K562 (cell line): ENCODE data around the gene SRGN. TPM values are rescaled to one million over a fixed set of nuclear protein-coding genes. Genes with fewer than 3 reads are reported as not detected.

Experiments used
- ATF3 ChIP-seq, 2 experiments: fragments of 450-650 bp in 1 of 2; sonication (generic) in 1 of 2; formaldehyde crosslinking in 1 of 2; IDR thresholded peaks in 1 of 2; conservative IDR thresholded peaks in 1 of 2; 2 replicates each; pipeline versions ENCODE4 v1.6.1 to v1.8.1; 2016 to 2023; ENCODE audit warnings: mild to moderate bottlenecking in 2 of 2, moderate library complexity in 2 of 2, inconsistent platforms in 1 of 2, missing genetic modification reagents in 1 of 2
- CREB3 ChIP-seq: fragments of 450-650 bp; conservative IDR thresholded peaks from 2 replicates; pipeline ENCODE4 v1.6.1; 2016; ENCODE audit warnings: missing genetic modification characterization, low read depth, mild to moderate bottlenecking, missing compliant biosample characterization, moderate library complexity
- CTCFL ChIP-seq: IDR thresholded peaks from 2 replicates; pipeline ENCODE4 v1.6.1; 2011; ENCODE audit warnings: borderline replicate concordance, low read depth, mild to moderate bottlenecking, moderate library complexity, low read length; ENCODE audit not compliant: insufficient read depth, poor library complexity, severe bottlenecking
- DNMT1 ChIP-seq: fragments of 450-650 bp; IDR thresholded peaks from 2 replicates; pipeline ENCODE4 v1.6.1; 2016; ENCODE audit warnings: antibody characterized with exemption, mild to moderate bottlenecking
- HNRNPH1 ChIP-seq: fragments of 200-400 bp; formaldehyde crosslinking; optimal IDR thresholded peaks from 2 replicates; pipeline ENCODE3; 2017; ENCODE audit warnings: low read depth, mild to moderate bottlenecking, low read length, moderate library complexity
- KDM2B ChIP-seq: fragments of 250-450 bp; sonication (Bioruptor Pico); IDR thresholded peaks from 2 replicates; pipeline ENCODE4 v1.8.0; 2021; ENCODE audit warnings: mild to moderate bottlenecking, moderate library complexity
- KLF13 ChIP-seq: fragments of 450-650 bp; IDR thresholded peaks from 2 replicates; pipeline ENCODE4 v1.6.1; 2016; ENCODE audit warnings: missing genetic modification characterization, low read depth, mild to moderate bottlenecking, missing compliant biosample characterization, moderate library complexity, borderline replicate concordance
- KLF6 ChIP-seq: fragments of 250-450 bp; sonication (Bioruptor Pico); IDR thresholded peaks from 2 replicates; pipeline ENCODE4 v1.4.0; 2020; ENCODE audit warnings: mild to moderate bottlenecking, moderate library complexity, borderline replicate concordance
- MEF2A ChIP-seq: IDR thresholded peaks from 2 replicates; pipeline ENCODE4 v1.6.1; 2011; ENCODE audit warnings: low read depth, mild to moderate bottlenecking, low read length, moderate library complexity; ENCODE audit not compliant: control insufficient read depth
- MEF2D ChIP-seq: conservative IDR thresholded peaks from 2 replicates; pipeline ENCODE4 v1.6.1; 2016; ENCODE audit warnings: low read depth, missing genetic modification characterization, missing compliant biosample characterization
- MYC ChIP-seq, 2 experiments: fragments of 250-450 bp in 1 of 2; sonication (Bioruptor Pico) in 1 of 2; IDR thresholded peaks; 2 replicates each; pipeline versions ENCODE4 v1.5.1 to v1.6.1; 2012 to 2021; ENCODE audit warnings: low read depth in 2 of 2, borderline replicate concordance in 1 of 2, improper control_type of control experiment in 1 of 2, low read length in 1 of 2, mild to moderate bottlenecking in 1 of 2, moderate library complexity in 1 of 2
- NELFE ChIP-seq: IDR thresholded peaks from 2 replicates; pipeline ENCODE4 v1.6.1; 2011; ENCODE audit warnings: mild to moderate bottlenecking; ENCODE audit not compliant: insufficient read depth, insufficient read length
- NFIC ChIP-seq: fragments of 450-650 bp; IDR thresholded peaks from 2 replicates; pipeline ENCODE4 v1.6.1; 2017; ENCODE audit warnings: mild to moderate bottlenecking, inconsistent platforms
- NKRF ChIP-seq: fragments of 450-650 bp; IDR thresholded peaks from 2 replicates; pipeline ENCODE4 v1.6.1; 2016; ENCODE audit warnings: borderline replicate concordance
- PHB ChIP-seq: fragments of 250-450 bp; sonication (Bioruptor Pico); IDR thresholded peaks from 2 replicates; pipeline ENCODE4 v1.5.0; 2021
- POLR3A ChIP-seq: IDR thresholded peaks from 2 replicates; pipeline ENCODE4 v1.6.1; 2011; ENCODE audit warnings: borderline replicate concordance, mild to moderate bottlenecking, moderate library complexity; ENCODE audit not compliant: insufficient read length, insufficient read depth; ENCODE audit errors: extremely low read depth
- SAP30 ChIP-seq: fragments of 200-600 bp; sonication (generic); IDR thresholded peaks from 2 replicates; pipeline ENCODE4 v1.6.1; 2012; ENCODE audit warnings: borderline replicate concordance, low read depth, mild to moderate bottlenecking, moderate library complexity, low read length, control low read depth, inconsistent platforms; ENCODE audit not compliant: insufficient read depth, poor library complexity, severe bottlenecking
- TAF7 ChIP-seq: fragments of 450-650 bp; IDR thresholded peaks from 2 replicates; pipeline ENCODE4 v1.6.1; 2016; ENCODE audit warnings: missing genetic modification characterization, missing compliant biosample characterization
- TRIM28 ChIP-seq: fragments of 450-650 bp; IDR thresholded peaks from 2 replicates; pipeline ENCODE4 v1.6.1; 2017
- ZNF76 ChIP-seq: fragments of 250-450 bp; sonication (Bioruptor Pico); IDR thresholded peaks from 2 replicates; pipeline ENCODE4 v1.4.0; 2020; ENCODE audit warnings: mild to moderate bottlenecking, moderate library complexity, borderline replicate concordance
- ZNF830 ChIP-seq: fragments of 250-450 bp; sonication (Bioruptor Pico); IDR thresholded peaks from 2 replicates; pipeline ENCODE4 v1.5.0; 2021; ENCODE audit warnings: mild to moderate bottlenecking
- polyA plus RNA-seq, 8 experiments: library from polyadenylated mRNA; depleted of rRNA in 4 of 8; stranded (reverse) in 5 of 8; unstranded in 3 of 8; fragments of >200 nt; fragmentation: Nextera tagmentation in 2 of 8; fragmentation: Illumina TruSeq in 1 of 8; extraction: Ambion mirVana in 2 of 8; extraction: Trizol in 1 of 8; gene quantifications; 2 replicates each; pipeline versions ENCODE4 v1.2.1 to v1.2.3, GENCODE V29; 2011 to 2014; ENCODE audit warnings: inconsistent platforms in 1 of 8, missing spikeins in 1 of 8
- total RNA-seq, 7 experiments: library from RNA; depleted of rRNA in 6 of 7; stranded (reverse); fragments of >200 nt in 6 of 7; fragmentation: Illumina TruSeq in 2 of 7; extraction: Trizol in 2 of 7; gene quantifications; 2 replicates each; pipeline versions ENCODE4 v1.2.1 to v1.2.3, GENCODE V29; 2011 to 2021; ENCODE audit warnings: low replicate concordance in 1 of 7

Gene SRGN
- total and polyA plus RNA-seq, 9 of the 15 experiments (the other 6 are each of a cell fraction or from before 2014, with no cell fraction given) = 136 to 304 (median 180) TPM

GRCh38 chr10:69123306-69123746, 35.4 kb downstream of the SRGN start (continued):
- TF ChIP-seq NFIC (0 out of 2 replicates have a peak, but pooled peaks have one; percentile 24), MEF2A (no peak), DNMT1 (0 out of 2 replicates have a peak, but pooled peaks have one; percentile 30), ZNF76 (CRISPR knock-in tag) (no peak), MYC (IDR thresholded peaks at IDR 0.05; ENCODE audit: low read depth, low read length) (no peak), MYC (CRISPR knock-in tag; IDR thresholded peaks at IDR 0.05; ENCODE audit: borderline replicate concordance, low read depth) (0 out of 2 replicates have a peak, but pooled peaks have one; percentile 34), KDM2B (CRISPR knock-in tag) (peak; percentile 66; the same call in 1 of the 2 replicates), ATF3 (IDR thresholded peaks at IDR 0.05) (no peak), ATF3 (CRISPR knock-in tag; conservative IDR thresholded peaks at IDR 0.05) (peak; percentile 25; the same call in 1 of the 2 replicates), NELFE (no peak), TAF7 (no peak), HNRNPH1 (no peak), KLF13 (tag) (peak; percentile 15; the same call in 1 of the 2 replicates), MEF2D (tag) (0 out of 2 replicates have a peak, but pooled peaks have one; percentile 58), NKRF (peak; percentile 12; the same call in 1 of the 2 replicates), KLF6 (CRISPR knock-in tag) (peak; percentile 49; the same call in 1 of the 2 replicates), CTCFL (peak; percentile 67), ZNF830 (peak; percentile 88), POLR3A (no peak), CREB3 (tag) (no peak), TRIM28 (peak; percentile 65; the same call in 1 of the 2 replicates), SAP30 (peak; percentile 52), PHB (peak; percentile 75; the same call in 1 of the 2 replicates)
